Stimulated activated CD8-positive, alpha-beta memory T cell treated with anti-CD3 and anti-CD28 coated beads, Interleukin-15, amount 100 ng/mL, for 4 hours (primary cell): ENCODE results near the gene CCDC184.
A peak's percentile ranks its signal among the peaks of the same experiment; 100 is the strongest.
"Not testable (repeated sequence)": the region's sequence is repeated elsewhere in the genome, so short reads cannot be mapped to it uniquely, and the experiment has no call there.

Experiments used
- DNase-seq, 2 donors: peaks; one replicate each; pipeline ENCODE4 v3.0.0-alpha.2; 2020; ENCODE audit warnings: low read depth in 2 of 2

CCDC184 gene

GRCh38 chr12:48183091-48183875 is at the start of gene CCDC184:
Gene CCDC184 (plus strand): TSS chr12:48183644. CDS start chr12:48184123, 479 bp downstream.
- peak; percentile 49 to 56 for DNase-seq

GRCh38 chr12:48135027-48135426 is 48.4 kb upstream of the CCDC184 start:
- DNase-seq = no peak

GRCh38 chr12:48142818-48143674 is 40.4 kb upstream of the CCDC184 start:
- no peak for DNase-seq

- no peak for DNase-seq
Measured at GRCh38 chr12:48143898-48144297, 39.5 kb upstream of the CCDC184 start.

- no peak for DNase-seq
Measured at GRCh38 chr12:48145981-48146380, 37.5 kb upstream of the CCDC184 start.

DNA sequence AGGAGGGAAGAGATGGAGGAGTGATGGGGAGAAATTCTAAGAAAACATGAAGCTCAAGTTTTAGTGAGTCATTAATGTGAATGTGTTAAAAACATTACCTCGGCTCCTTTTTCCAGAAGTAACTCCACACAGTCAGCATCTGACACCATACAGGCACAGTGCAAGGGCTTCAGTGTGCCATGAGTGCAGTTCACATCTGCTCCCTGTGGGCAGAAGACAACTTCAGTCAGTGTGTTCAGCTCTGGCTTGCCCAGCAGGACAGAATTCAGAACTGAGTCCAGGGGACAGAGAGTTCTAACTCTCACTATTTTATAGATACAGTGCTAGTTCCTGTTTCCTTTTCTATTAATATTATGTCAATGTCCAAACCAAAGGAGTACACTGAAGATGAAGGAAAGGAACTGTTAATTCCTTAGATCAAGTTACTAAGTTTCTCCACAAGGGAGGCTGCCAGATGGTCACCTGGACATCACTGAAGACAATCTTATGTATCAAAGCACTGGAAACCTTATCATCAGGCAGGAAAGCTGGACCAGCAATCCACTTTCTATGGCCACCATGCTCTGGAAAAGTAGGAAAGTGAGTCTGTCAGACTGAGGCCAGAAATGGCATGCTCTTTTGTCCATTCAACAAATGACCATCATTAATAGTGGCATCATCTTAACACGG is 32.2 kb upstream of the CCDC184 start:
- DNase-seq = no peak

- DNase-seq = not testable (repeated sequence)
Measured at GRCh38 chr12:48155786-48156185, 27.7 kb upstream of the CCDC184 start.

- no peak for DNase-seq
Measured at GRCh38 chr12:48156652-48157017, 26.8 kb upstream of the CCDC184 start.

GRCh38 chr12:48157018-48157888 is 26.2 kb upstream of the CCDC184 start, which contains the start of gene ASB8:
Gene ASB8 (minus strand): TSS chr12:48157515. CDS start chr12:48153496, 4,019 bp downstream.
- DNase-seq = peak; percentile 98 to 99

GRCh38 chr12:48157889-48158370 is 25.5 kb upstream of the CCDC184 start:
- DNase-seq = no peak

DNA sequence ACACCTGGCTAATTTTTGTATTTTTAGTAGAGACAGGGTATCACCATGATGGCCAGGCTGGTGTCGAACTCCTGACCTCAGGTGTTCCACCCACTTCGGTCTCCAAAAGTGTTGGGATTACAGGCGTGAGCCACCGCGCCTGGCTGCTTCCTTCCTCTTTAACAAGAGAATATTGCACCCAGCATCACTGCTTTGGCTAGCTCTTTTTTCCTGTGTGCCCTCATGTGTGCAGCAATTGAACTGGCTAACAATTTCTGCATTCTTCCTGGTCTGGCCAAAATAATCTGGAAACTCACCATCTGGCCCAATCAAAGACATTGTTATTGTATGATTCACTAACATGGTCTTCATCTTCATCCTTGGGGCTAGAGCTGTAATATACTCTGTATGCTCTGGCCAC is 23.4 kb upstream of the CCDC184 start:
- no peak for DNase-seq

DNA sequence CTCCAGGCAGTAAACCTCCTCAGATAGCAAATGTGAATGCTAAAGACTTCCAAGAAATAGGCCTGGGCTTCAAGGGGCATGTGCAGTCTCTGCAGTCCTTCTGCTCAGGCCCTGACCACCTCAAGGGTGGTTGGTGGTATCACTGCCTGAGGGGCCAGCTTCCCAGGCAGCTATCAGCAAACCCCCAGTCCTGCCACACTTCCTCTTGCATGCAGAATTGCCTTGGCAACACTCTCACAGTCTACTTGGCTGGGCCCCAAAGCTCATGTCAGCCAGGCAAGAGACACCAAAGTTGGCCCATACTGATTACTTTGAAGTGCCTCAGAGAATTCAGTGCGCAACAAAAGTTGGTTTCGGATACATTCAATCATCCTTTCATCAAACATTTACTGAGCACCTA is 22.6 kb upstream of the CCDC184 start:
- no peak for DNase-seq

DNA sequence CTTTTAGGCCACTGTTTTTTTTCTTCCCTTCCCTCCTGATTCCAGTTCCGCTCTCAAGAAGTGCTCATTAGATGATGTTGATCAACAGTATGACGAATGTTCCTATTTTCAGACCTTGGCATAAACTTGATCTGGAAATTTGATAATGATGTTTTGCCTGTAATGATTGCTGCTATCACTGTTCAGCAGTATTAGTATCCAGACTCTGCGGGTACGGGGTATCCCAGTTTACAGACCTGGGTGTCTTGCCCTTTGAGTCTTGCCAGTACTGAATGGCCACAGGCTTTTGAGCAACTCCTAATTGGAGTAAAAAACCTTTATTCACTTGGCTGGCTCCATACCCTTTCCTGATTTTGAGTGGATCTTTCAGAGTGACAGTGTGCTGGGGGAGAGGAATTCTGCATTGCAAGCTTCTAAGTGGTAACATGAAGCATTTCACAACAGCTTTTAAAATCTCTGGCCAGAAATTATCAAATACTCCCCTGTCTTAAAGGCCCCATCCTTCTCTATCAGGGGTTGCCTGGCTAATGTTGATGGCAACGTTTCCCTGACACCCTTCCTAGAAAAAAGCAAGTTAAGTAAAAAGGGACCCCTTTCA is 20.2 kb upstream of the CCDC184 start:
- no peak for DNase-seq

GRCh38 chr12:48164451-48164850 is 19.0 kb upstream of the CCDC184 start:
- no peak for DNase-seq

GRCh38 chr12:48165089-48165981 is 18.1 kb upstream of the CCDC184 start:
- DNase-seq = peak in 1 of 2 donors; percentile 19

DNA sequence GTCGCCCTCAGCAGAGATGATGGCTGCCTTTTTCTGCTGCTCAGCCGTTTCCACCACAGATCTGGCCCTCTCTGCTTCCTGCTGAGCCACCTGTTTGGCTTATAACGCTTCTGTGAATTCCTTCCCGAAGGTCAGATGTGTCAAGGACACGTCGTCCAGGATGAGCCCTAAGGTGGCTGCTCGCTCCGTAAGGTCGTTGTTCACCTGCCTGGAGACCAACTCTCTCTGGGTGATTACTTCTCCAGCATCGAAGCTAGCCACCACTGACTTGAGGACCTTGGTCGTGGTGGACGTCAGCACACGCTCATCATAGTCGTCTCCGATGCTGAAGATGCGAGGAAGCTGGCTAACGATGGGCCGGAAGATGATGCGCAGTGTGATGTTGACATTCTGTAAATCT is 14.4 kb upstream of the CCDC184 start:
- DNase-seq = no peak

- no peak for DNase-seq
Measured at GRCh38 chr12:48175613-48176416, 7.6 kb upstream of the CCDC184 start.

GRCh38 chr12:48176417-48176751 is 7.1 kb upstream of the CCDC184 start:
- no peak for DNase-seq

- no peak for DNase-seq
Measured at GRCh38 chr12:48177982-48178381, 5.5 kb upstream of the CCDC184 start.
